Nephron (organoid): ENCODE data around the gene NDST3.

ENCODE experiments used
- H3K27ac Mint-ChIP-seq, 3 experiments: 2 replicates each; pipeline ENCODE4 v1.8.0; 2020; ENCODE audit warnings: mixed read lengths in 3 of 3, mild to moderate bottlenecking in 2 of 3, moderate library complexity in 1 of 3
- H3K27me3 Mint-ChIP-seq: 2 replicates; pipeline ENCODE4 v1.8.0; 2021; ENCODE audit warnings: low read depth, mild to moderate bottlenecking, moderate library complexity, mixed read lengths
- H3K36me3 Mint-ChIP-seq: 2 replicates; pipeline ENCODE4 v1.8.0; 2020; ENCODE audit warnings: low read depth, mixed read lengths
- H3K4me1 Mint-ChIP-seq: 2 replicates; pipeline ENCODE4 v1.8.0; 2020; ENCODE audit warnings: mixed read lengths
- H3K4me3 Mint-ChIP-seq, 3 experiments: 2 replicates each; pipeline ENCODE4 v1.8.0; 2020; ENCODE audit warnings: mild to moderate bottlenecking in 3 of 3, mixed read lengths in 3 of 3, moderate library complexity in 2 of 3
- H3K9me3 Mint-ChIP-seq: 2 replicates; pipeline ENCODE4 v1.8.0; 2020; ENCODE audit warnings: mixed read lengths
- TF ChIP-seq, protein P1 (sequence below), 3 experiments: fragments of 200-600 bp; sonication (generic); IDR thresholded peaks; one replicate each; pipeline ENCODE4 v1.5.0; 2021; ENCODE audit warnings: antibody characterized with exemption in 3 of 3; ENCODE audit not compliant: unreplicated experiment in 3 of 3

The NDST3 gene

GRCh38 chr4:118034053-118034785, at the start of gene NDST3:
TSS of gene NDST3 (plus strand) at chr4:118034486. CDS start at chr4:118053911, 19,425 bp downstream.
- Mint-ChIP-seq H3K4me3 (peak within 1 kb of the TSS; percentile 90 to 91 (median 91)), H3K36me3 (no peaks in the 10 kb centered on the region), H3K27me3 (no peaks in the 10 kb centered on the region), H3K9me3 (no peaks in the 10 kb centered on the region), H3K27ac (peak within 1 kb of the TSS; percentile 74 to 93 (median 81)), H3K4me1 (peaks cover 11% of the 10 kb centered on the region)
- TF ChIP-seq, protein P1, sequence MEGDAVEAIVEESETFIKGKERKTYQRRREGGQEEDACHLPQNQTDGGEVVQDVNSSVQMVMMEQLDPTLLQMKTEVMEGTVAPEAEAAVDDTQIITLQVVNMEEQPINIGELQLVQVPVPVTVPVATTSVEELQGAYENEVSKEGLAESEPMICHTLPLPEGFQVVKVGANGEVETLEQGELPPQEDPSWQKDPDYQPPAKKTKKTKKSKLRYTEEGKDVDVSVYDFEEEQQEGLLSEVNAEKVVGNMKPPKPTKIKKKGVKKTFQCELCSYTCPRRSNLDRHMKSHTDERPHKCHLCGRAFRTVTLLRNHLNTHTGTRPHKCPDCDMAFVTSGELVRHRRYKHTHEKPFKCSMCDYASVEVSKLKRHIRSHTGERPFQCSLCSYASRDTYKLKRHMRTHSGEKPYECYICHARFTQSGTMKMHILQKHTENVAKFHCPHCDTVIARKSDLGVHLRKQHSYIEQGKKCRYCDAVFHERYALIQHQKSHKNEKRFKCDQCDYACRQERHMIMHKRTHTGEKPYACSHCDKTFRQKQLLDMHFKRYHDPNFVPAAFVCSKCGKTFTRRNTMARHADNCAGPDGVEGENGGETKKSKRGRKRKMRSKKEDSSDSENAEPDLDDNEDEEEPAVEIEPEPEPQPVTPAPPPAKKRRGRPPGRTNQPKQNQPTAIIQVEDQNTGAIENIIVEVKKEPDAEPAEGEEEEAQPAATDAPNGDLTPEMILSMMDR (IDR thresholded peaks at IDR 0.05; ENCODE audit: unreplicated experiment in 3 of 3), result peak; percentile 66 to 70 (median 67)

GRCh38 chr4:117986321-117986720, 48.0 kb upstream of the NDST3 start:
- no peaks in the 10 kb centered on the region for H3K9me3 Mint-ChIP-seq
- H3K27me3 Mint-ChIP-seq, result no peaks in the 10 kb centered on the region
- H3K36me3 Mint-ChIP-seq, result no peaks in the 10 kb centered on the region
- H3K4me1 Mint-ChIP-seq, result no peaks in the 10 kb centered on the region
- no peak overlapping the region for H3K4me3 Mint-ChIP-seq
- H3K27ac Mint-ChIP-seq, result no peak overlapping the region
- TF ChIP-seq, protein P1 (IDR thresholded peaks at IDR 0.05; ENCODE audit: unreplicated experiment in 3 of 3), result no peak

DNA sequence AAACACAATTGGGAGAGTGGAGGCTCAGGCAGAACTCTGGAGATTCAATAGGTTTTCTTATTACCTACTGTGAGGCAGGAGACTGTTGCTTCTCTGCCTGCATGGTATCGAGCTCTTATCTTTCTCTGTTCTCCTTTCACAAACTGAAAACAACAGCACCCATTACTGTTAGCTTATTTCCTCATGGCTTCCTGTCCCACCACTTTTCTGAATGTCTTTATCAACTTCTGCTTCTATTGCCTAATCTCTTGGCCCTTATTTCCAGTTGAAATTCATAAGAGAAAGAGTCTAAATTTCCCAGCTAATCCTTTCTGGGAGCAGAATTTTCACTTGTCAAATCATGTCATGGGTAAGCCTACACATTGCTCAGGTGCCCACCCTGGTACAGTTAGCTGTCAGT, 46.8 kb upstream of the NDST3 start:
- TF ChIP-seq, protein P1 (IDR thresholded peaks at IDR 0.05; ENCODE audit: unreplicated experiment in 3 of 3), result no peak
- H3K27me3 Mint-ChIP-seq, result no peaks in the 10 kb centered on the region
- no peak overlapping the region for H3K27ac Mint-ChIP-seq
- H3K4me3 Mint-ChIP-seq, result no peak overlapping the region
- no peaks in the 10 kb centered on the region for H3K36me3 Mint-ChIP-seq
- H3K9me3 Mint-ChIP-seq, result no peaks in the 10 kb centered on the region
- no peaks in the 10 kb centered on the region for H3K4me1 Mint-ChIP-seq

- Mint-ChIP-seq H3K9me3 (peaks cover 3% of the 10 kb centered on the region), H3K27me3 (no peaks in the 10 kb centered on the region), H3K4me1 (no peaks in the 10 kb centered on the region), H3K4me3 (no peak overlapping the region), H3K36me3 (no peaks in the 10 kb centered on the region), H3K27ac (no peak overlapping the region)
- TF ChIP-seq, protein P1 (IDR thresholded peaks at IDR 0.05; ENCODE audit: unreplicated experiment in 3 of 3), result no peak
Measured at GRCh38 chr4:117996891-117997290, 37.4 kb upstream of the NDST3 start.

- Mint-ChIP-seq H3K4me3 (no peak overlapping the region), H3K9me3 (no peaks in the 10 kb centered on the region), H3K4me1 (no peaks in the 10 kb centered on the region), H3K27ac (no peak overlapping the region), H3K27me3 (no peaks in the 10 kb centered on the region), H3K36me3 (no peaks in the 10 kb centered on the region)
- TF ChIP-seq, protein P1 (IDR thresholded peaks at IDR 0.05; ENCODE audit: unreplicated experiment in 3 of 3), result no peak
Measured at GRCh38 chr4:118004088-118004487, 30.2 kb upstream of the NDST3 start.

GRCh38 chr4:118005883-118006282, 28.4 kb upstream of the NDST3 start:
- H3K4me3 Mint-ChIP-seq, result no peak overlapping the region
- H3K27me3 Mint-ChIP-seq, result no peaks in the 10 kb centered on the region
- no peaks in the 10 kb centered on the region for H3K9me3 Mint-ChIP-seq
- no peaks in the 10 kb centered on the region for H3K36me3 Mint-ChIP-seq
- no peak overlapping the region for H3K27ac Mint-ChIP-seq
- no peaks in the 10 kb centered on the region for H3K4me1 Mint-ChIP-seq
- TF ChIP-seq, protein P1 (IDR thresholded peaks at IDR 0.05; ENCODE audit: unreplicated experiment in 3 of 3), result peak in 1 of 3 experiments; percentile 11
